HepG2 (cell line): ENCODE results near the gene RAB23.

Experiments
- ASH2L ChIP-seq: fragments of 300-600, 200-600 bp; sonication (generic); IDR thresholded peaks from 2 replicates; pipeline ENCODE4 v1.7.0; 2017; ENCODE audit warnings: low read depth, mild to moderate bottlenecking, moderate library complexity, mixed read lengths, low read length; ENCODE audit not compliant: insufficient read length
- ATF2 ChIP-seq: sonication (generic); formaldehyde crosslinking; IDR thresholded peaks from 2 replicates; pipeline ENCODE4 v1.4.0; 2020; ENCODE audit warnings: missing genetic modification reagents
- FOXK2 ChIP-seq: fragments of 450-650 bp; IDR thresholded peaks from 2 replicates; pipeline ENCODE4 v1.6.1; 2016
- FOXP1 ChIP-seq, 2 experiments: fragments of 450-650 bp in 1 of 2; IDR thresholded peaks; 2 replicates each; pipeline ENCODE4 v1.6.1; 2017 to 2018; ENCODE audit warnings: antibody characterized with exemption in 1 of 2
- MZF1 ChIP-seq: sonication (generic); formaldehyde crosslinking; IDR thresholded peaks from 2 replicates; pipeline ENCODE4 v1.8.1; 2023; ENCODE audit warnings: mild to moderate bottlenecking, missing genetic modification reagents, borderline replicate concordance
- NR3C1 ChIP-seq: sonication (generic); formaldehyde crosslinking; IDR thresholded peaks from 2 replicates; pipeline ENCODE4 v1.4.0; 2020; ENCODE audit warnings: missing genetic modification reagents
- TAF1 ChIP-seq: sonication (generic); formaldehyde crosslinking; IDR thresholded peaks from 2 replicates; pipeline ENCODE4 v1.4.0; 2020; ENCODE audit warnings: missing genetic modification reagents
- XBP1 ChIP-seq: sonication (generic); formaldehyde crosslinking; IDR thresholded peaks from 2 replicates; pipeline ENCODE4 v1.5.0; 2020; ENCODE audit warnings: missing genetic modification reagents
- ZNF143 ChIP-seq: sonication (generic); formaldehyde crosslinking; IDR thresholded peaks from 2 replicates; pipeline ENCODE4 v1.4.0; 2020; ENCODE audit warnings: missing genetic modification reagents
- ZNF333 ChIP-seq: sonication (generic); formaldehyde crosslinking; IDR thresholded peaks from 2 replicates; pipeline ENCODE4 v1.4.0; 2020; ENCODE audit warnings: mild to moderate bottlenecking, missing genetic modification reagents, borderline replicate concordance
- ZNF749 ChIP-seq: sonication (generic); formaldehyde crosslinking; IDR thresholded peaks from 2 replicates; pipeline ENCODE4 v1.8.0; 2022; ENCODE audit warnings: mild to moderate bottlenecking, missing genetic modification reagents, moderate library complexity, borderline replicate concordance

- TF ChIP-seq FOXP1 (IDR thresholded peaks at IDR 0.05) (no peak), FOXP1 (CRISPR knock-in tag; IDR thresholded peaks at IDR 0.05) (no peak), TAF1 (CRISPR knock-in tag) (no peak), ASH2L (no peak), ZNF333 (CRISPR knock-in tag) (no peak), ZNF143 (CRISPR knock-in tag) (no peak), XBP1 (CRISPR knock-in tag) (no peak), ZNF749 (no peak), MZF1 (CRISPR knock-in tag) (no peak), FOXK2 (no peak), ATF2 (CRISPR knock-in tag) (no peak), NR3C1 (CRISPR knock-in tag) (no peak)
Observed at GRCh38 chr6:57216235-57217101, 5.6 kb downstream of the RAB23 start.
